H9 (cell line): Measurements from ENCODE around the gene FLT3LG. TPM values are rescaled to one million over a fixed set of nuclear protein-coding genes. Genes with fewer than 3 reads are reported as not detected.

Experiments
- DNase-seq: peaks from one replicate; pipeline ENCODE4 v3.0.0-alpha.2; 2017
- H2AFZ ChIP-seq: one replicate; pipeline ENCODE4 v1.6.1; 2013; ENCODE audit warnings: mild to moderate bottlenecking, low read length, control low read depth, moderate library complexity
- H2AK5ac ChIP-seq: 2 replicates; pipeline ENCODE4 v1.6.1; 2013; ENCODE audit warnings: low read length, control low read depth, mixed read lengths; ENCODE audit not compliant: insufficient read length
- H2BK120ac ChIP-seq: one replicate; pipeline ENCODE4 v1.6.1; 2013; ENCODE audit warnings: low read depth, mild to moderate bottlenecking, low read length, control low read depth, inconsistent platforms; ENCODE audit not compliant: poor library complexity, severe bottlenecking
- H2BK12ac ChIP-seq: 2 replicates; pipeline ENCODE4 v1.6.1; 2013; ENCODE audit warnings: low read length, control low read depth, mixed read lengths, low read depth; ENCODE audit not compliant: insufficient read length
- H2BK15ac ChIP-seq: 2 replicates; pipeline ENCODE4 v1.6.1; 2013; ENCODE audit warnings: low read depth, low read length, control low read depth
- H2BK20ac ChIP-seq: one replicate; pipeline ENCODE4 v1.6.1; 2013; ENCODE audit warnings: low read depth, mild to moderate bottlenecking, low read length, control low read depth, inconsistent platforms; ENCODE audit not compliant: poor library complexity, severe bottlenecking
- H2BK5ac ChIP-seq: 2 replicates; pipeline ENCODE4 v1.6.1; 2013; ENCODE audit warnings: low read length, control low read depth, mixed read lengths; ENCODE audit not compliant: insufficient read length
- H3K14ac ChIP-seq: 2 replicates; pipeline ENCODE4 v1.6.1; 2013; ENCODE audit warnings: low read length, control low read depth; ENCODE audit not compliant: insufficient read depth
- H3K18ac ChIP-seq: 2 replicates; pipeline ENCODE4 v1.6.1; 2013; ENCODE audit warnings: low read depth, mild to moderate bottlenecking, mixed read lengths, low read length, control low read depth; ENCODE audit not compliant: insufficient read length
- H3K23ac ChIP-seq: 2 replicates; pipeline ENCODE4 v1.6.1; 2013; ENCODE audit warnings: low read length, control low read depth, mixed read lengths, low read depth; ENCODE audit not compliant: insufficient read length
- H3K23me2 ChIP-seq: 2 replicates; pipeline ENCODE4 v1.6.1; 2013; ENCODE audit warnings: low read depth, mild to moderate bottlenecking, mixed read lengths, low read length, control low read depth; ENCODE audit not compliant: insufficient read length, poor library complexity, severe bottlenecking
- H3K27ac ChIP-seq: 2 replicates; pipeline ENCODE4 v1.5.1; 2013; ENCODE audit warnings: low read length, control low read depth, mixed read lengths, low read depth; ENCODE audit not compliant: insufficient read length
- H3K27me3 ChIP-seq: 2 replicates; pipeline ENCODE4 v1.6.1; 2013; ENCODE audit warnings: low read length, control low read depth, inconsistent platforms; ENCODE audit not compliant: insufficient read depth
- H3K4ac ChIP-seq: 2 replicates; pipeline ENCODE4 v1.6.1; 2013; ENCODE audit warnings: low read depth, mild to moderate bottlenecking, control low read depth, inconsistent platforms, low read length, moderate library complexity
- H3K4me1 ChIP-seq: 2 replicates; pipeline ENCODE4 v1.6.1; 2013; ENCODE audit warnings: low read length, control low read depth, inconsistent platforms; ENCODE audit not compliant: insufficient read depth
- H3K4me2 ChIP-seq: 2 replicates; pipeline ENCODE4 v1.6.1; 2013; ENCODE audit warnings: low read length, control low read depth, mixed read lengths; ENCODE audit not compliant: insufficient read length, insufficient read depth
- H3K56ac ChIP-seq: 2 replicates; pipeline ENCODE4 v1.6.1; 2013; ENCODE audit warnings: low read depth, mild to moderate bottlenecking, mixed read lengths, low read length, control low read depth; ENCODE audit not compliant: insufficient read length
- H3K79me1 ChIP-seq: 2 replicates; pipeline ENCODE4 v1.6.1; 2013; ENCODE audit warnings: low read depth, mild to moderate bottlenecking, moderate library complexity, low read length, control low read depth, inconsistent platforms; ENCODE audit not compliant: insufficient read depth, poor library complexity, severe bottlenecking
- H3K79me2 ChIP-seq: 2 replicates; pipeline ENCODE4 v1.6.1; 2013; ENCODE audit warnings: low read length, control low read depth, inconsistent platforms; ENCODE audit not compliant: insufficient read depth
- H3K9ac ChIP-seq: 2 replicates; pipeline ENCODE4 v1.6.1; 2013; ENCODE audit warnings: low read length, control low read depth, mixed read lengths; ENCODE audit not compliant: insufficient read length; ENCODE audit errors: extremely low read depth
- H3K9me3 ChIP-seq: one replicate; pipeline ENCODE4 v1.6.1; 2013; ENCODE audit warnings: low read depth, low read length, inconsistent platforms; ENCODE audit not compliant: control insufficient read depth
- H3T11ph ChIP-seq: one replicate; pipeline ENCODE4 v1.6.1; 2013; ENCODE audit warnings: mild to moderate bottlenecking, low read length, control low read depth, inconsistent platforms
- H4K20me1 ChIP-seq: one replicate; pipeline ENCODE4 v1.6.1; 2013; ENCODE audit not compliant: control insufficient read depth, insufficient read length, insufficient read depth
- H4K5ac ChIP-seq: 2 replicates; pipeline ENCODE4 v1.6.1; 2013; ENCODE audit warnings: low read depth, mild to moderate bottlenecking, mixed read lengths, low read length, control low read depth; ENCODE audit not compliant: insufficient read length
- H4K8ac ChIP-seq: replicated peaks from 2 replicates; pipeline ENCODE4 v1.6.1; 2013; ENCODE audit warnings: low read length, control low read depth, mixed read lengths, low read depth; ENCODE audit not compliant: insufficient read length
- H4K91ac ChIP-seq: 2 replicates; pipeline ENCODE4 v1.6.1; 2013; ENCODE audit warnings: low read depth, mild to moderate bottlenecking, moderate library complexity, mixed read lengths, low read length, control low read depth; ENCODE audit not compliant: insufficient read length
- H3K27ac Mint-ChIP-seq, 3 experiments: 2 replicates in 2 of 3; 3 replicates in 1 of 3; pipeline ENCODE4 v1.8.0; 2020 to 2021; ENCODE audit warnings: mixed read lengths in 3 of 3, mild to moderate bottlenecking in 1 of 3, moderate library complexity in 1 of 3
- H3K27me3 Mint-ChIP-seq: 2 replicates; pipeline ENCODE4 v1.8.0; 2021; ENCODE audit warnings: low read depth, mild to moderate bottlenecking, moderate library complexity, mixed read lengths
- H3K36me3 Mint-ChIP-seq, 3 experiments: 2 replicates in 2 of 3; 3 replicates in 1 of 3; pipeline ENCODE4 v1.8.0; 2020 to 2021; ENCODE audit warnings: low read depth in 3 of 3, mixed read lengths in 3 of 3; ENCODE audit not compliant: insufficient read depth in 1 of 3
- H3K4me1 Mint-ChIP-seq, 2 experiments: 2 replicates each; pipeline ENCODE4 v1.8.0; 2020; ENCODE audit warnings: mixed read lengths in 2 of 2
- H3K4me3 Mint-ChIP-seq, 2 experiments: 2 replicates in 1 of 2; 3 replicates in 1 of 2; pipeline ENCODE4 v1.8.0; 2020 to 2021; ENCODE audit warnings: mild to moderate bottlenecking in 2 of 2, mixed read lengths in 2 of 2, moderate library complexity in 1 of 2
- H3K9me3 Mint-ChIP-seq, 2 experiments: 2 replicates in 1 of 2; 3 replicates in 1 of 2; pipeline ENCODE4 v1.8.0; 2020; ENCODE audit warnings: mild to moderate bottlenecking in 2 of 2, mixed read lengths in 2 of 2, moderate library complexity in 1 of 2
- WGBS: extraction: QIAGEN DNeasy Blood & Tissue Kit; methylation state at CpG from one replicate; pipeline ENCODE4 v1.1.7; 2013; ENCODE audit warnings: missing lambda C conversion rate, low lambda C conversion rate, mixed read lengths; ENCODE audit not compliant: insufficient read length; ENCODE audit errors: extremely low coverage; 5-methylcytosine and 5-hydroxymethylcytosine counted together
- total RNA-seq: library from RNA; stranded (reverse); gene quantifications from 2 replicates; pipeline ENCODE4 v1.2.1, GENCODE V29; 2021
- TF ChIP-seq, protein P1 (sequence below): fragments of 200-600 bp; sonication (generic); conservative IDR thresholded peaks from 3 replicates; pipeline ENCODE4 v1.8.0; 2021; ENCODE audit warnings: antibody characterized with exemption, mild to moderate bottlenecking

The FLT3LG gene
- total RNA-seq, 1 experiment from 2014 or later = 2.1 TPM

DNA sequence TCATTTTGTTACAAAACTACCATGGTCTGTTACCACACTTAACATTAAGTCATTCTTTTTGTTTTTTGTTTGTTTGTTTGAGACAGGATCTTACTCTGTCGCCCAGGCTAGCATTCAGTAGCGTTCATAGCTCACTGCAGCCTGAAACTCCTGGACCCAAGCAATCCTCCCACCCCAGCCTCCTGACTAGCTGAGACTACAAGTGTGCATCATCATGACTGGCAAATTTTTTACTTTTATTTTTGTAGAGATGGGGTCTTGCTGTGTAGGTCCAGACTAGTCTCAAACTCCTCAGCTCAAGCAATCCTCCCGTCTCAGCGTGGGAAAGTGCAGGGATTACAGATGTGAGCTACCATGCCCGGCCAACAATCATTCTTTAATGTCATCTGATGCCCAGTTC, 17.7 kb upstream of the FLT3LG start:
- H3K4me3 Mint-ChIP-seq = no peak overlapping the region
- WGBS = no CpG with 5 or more reads among the region's 5 CpGs
- no peak overlapping the region for H3K27ac ChIP-seq
- no peak overlapping the region for H4K91ac ChIP-seq
- no peaks in the 10 kb centered on the region for H3K4me1 ChIP-seq
- no peak overlapping the region for H4K8ac ChIP-seq
- peaks cover 0 to 10% of the 10 kb centered on the region in 2 experiments; a peak in 2 of 4 replicates for H3K4me1 Mint-ChIP-seq
- H3K79me1 ChIP-seq = peaks cover 3% of the 10 kb centered on the region
- no peak overlapping the region for H2BK5ac ChIP-seq
- H3K18ac ChIP-seq = no peak overlapping the region
- H4K5ac ChIP-seq = no peak overlapping the region
- H3K27me3 ChIP-seq = no peaks in the 10 kb centered on the region
- DNase-seq = no peak
- H3K27ac Mint-ChIP-seq = no peak overlapping the region
- no peaks in the 10 kb centered on the region; a peak in 1 of 5 replicates for H3K9me3 Mint-ChIP-seq
- peaks cover 5% of the 10 kb centered on the region for H3K23me2 ChIP-seq
- H3K4ac ChIP-seq = no peak overlapping the region
- H2BK20ac ChIP-seq = no peak overlapping the region
- H3K36me3 Mint-ChIP-seq = peaks cover 17 to 37% (median 31%) of the 10 kb centered on the region in 3 experiments
- H2AFZ ChIP-seq = no peak overlapping the region
- no peaks in the 10 kb centered on the region for H4K20me1 ChIP-seq
- H2BK120ac ChIP-seq = no peak overlapping the region
- H3K56ac ChIP-seq = no peak overlapping the region
- H3K14ac ChIP-seq = no peak overlapping the region
- no peak overlapping the region for H3K4me2 ChIP-seq
- no peaks in the 10 kb centered on the region for H3K79me2 ChIP-seq
- no peak overlapping the region for H3T11ph ChIP-seq
- H2BK12ac ChIP-seq = no peak overlapping the region
- no peak overlapping the region for H3K9ac ChIP-seq
- H3K27me3 Mint-ChIP-seq = no peaks in the 10 kb centered on the region; the same call in 1 of the 2 replicates
- H2BK15ac ChIP-seq = no peak overlapping the region
- no peak overlapping the region for H3K23ac ChIP-seq
- H2AK5ac ChIP-seq = no peak overlapping the region
- TF ChIP-seq, protein P1, sequence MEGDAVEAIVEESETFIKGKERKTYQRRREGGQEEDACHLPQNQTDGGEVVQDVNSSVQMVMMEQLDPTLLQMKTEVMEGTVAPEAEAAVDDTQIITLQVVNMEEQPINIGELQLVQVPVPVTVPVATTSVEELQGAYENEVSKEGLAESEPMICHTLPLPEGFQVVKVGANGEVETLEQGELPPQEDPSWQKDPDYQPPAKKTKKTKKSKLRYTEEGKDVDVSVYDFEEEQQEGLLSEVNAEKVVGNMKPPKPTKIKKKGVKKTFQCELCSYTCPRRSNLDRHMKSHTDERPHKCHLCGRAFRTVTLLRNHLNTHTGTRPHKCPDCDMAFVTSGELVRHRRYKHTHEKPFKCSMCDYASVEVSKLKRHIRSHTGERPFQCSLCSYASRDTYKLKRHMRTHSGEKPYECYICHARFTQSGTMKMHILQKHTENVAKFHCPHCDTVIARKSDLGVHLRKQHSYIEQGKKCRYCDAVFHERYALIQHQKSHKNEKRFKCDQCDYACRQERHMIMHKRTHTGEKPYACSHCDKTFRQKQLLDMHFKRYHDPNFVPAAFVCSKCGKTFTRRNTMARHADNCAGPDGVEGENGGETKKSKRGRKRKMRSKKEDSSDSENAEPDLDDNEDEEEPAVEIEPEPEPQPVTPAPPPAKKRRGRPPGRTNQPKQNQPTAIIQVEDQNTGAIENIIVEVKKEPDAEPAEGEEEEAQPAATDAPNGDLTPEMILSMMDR = no peak
- H3K9me3 ChIP-seq = no peaks in the 10 kb centered on the region
